Tibial nerve (tissue), 4 donors: ENCODE results near the gene ITCH. TPM values are rescaled to one million over a fixed set of nuclear protein-coding genes. Genes with fewer than 3 reads are reported as not detected.
A peak's percentile ranks its signal among the peaks of the same experiment; 100 is the strongest.

ENCODE experiments used
- DNase-seq, 2 donors: peaks; one replicate each; pipeline ENCODE4 v3.0.0-alpha.2; 2019; ENCODE audit warnings: low spot score in 2 of 2
- H3K27ac ChIP-seq, 4 donors: fragments of 200-600 bp; sonication (generic) in 3 of 4; one replicate each; pipeline ENCODE4 v1.5.1; 2017 to 2019; ENCODE audit warnings: mild to moderate bottlenecking in 1 of 4
- H3K27me3 ChIP-seq, 2 donors: fragments of 200-600 bp; sonication (generic) in 1 of 2; one replicate each; pipeline versions ENCODE4 v1.5.1 to v1.6.0; 2017 to 2019
- H3K36me3 ChIP-seq, 3 donors: fragments of 200-600 bp; sonication (generic); one replicate each; pipeline ENCODE4 v1.5.1; 2018 to 2019
- H3K4me1 ChIP-seq, 4 donors: fragments of 200-600 bp; sonication (generic) in 3 of 4; one replicate each; pipeline ENCODE4 v1.5.1; 2017 to 2019
- H3K4me3 ChIP-seq, 4 donors: fragments of 200-600 bp; sonication (generic) in 3 of 4; one replicate each; pipeline ENCODE4 v1.5.1; 2017 to 2019; ENCODE audit warnings: mild to moderate bottlenecking in 1 of 4, moderate library complexity in 1 of 4
- H3K9me3 ChIP-seq, 4 donors: fragments of 200-600 bp; sonication (generic) in 3 of 4; one replicate each; pipeline ENCODE4 v1.5.1; 2017 to 2019
- CTCF ChIP-seq, 5 experiments: fragments of 200-600 bp in 3 of 5; fragments of 450-650 bp in 2 of 5; sonication (generic) in 3 of 5; IDR thresholded peaks; one replicate each; pipeline ENCODE4 v1.5.1; 2016 to 2019; ENCODE audit warnings: antibody characterized with exemption in 5 of 5, mild to moderate bottlenecking in 3 of 5, moderate library complexity in 2 of 5
- EP300 ChIP-seq, 2 donors: sonication (generic); formaldehyde crosslinking; IDR thresholded peaks; one replicate each; pipeline ENCODE4 v1.6.1; 2017; ENCODE audit warnings: antibody characterized with exemption in 2 of 2, mild to moderate bottlenecking in 1 of 2
- POLR2A ChIP-seq, 2 donors: fragments of 450-650 bp; IDR thresholded peaks; one replicate each; pipeline ENCODE4 v1.6.1; 2017; ENCODE audit warnings: antibody characterized with exemption in 2 of 2, mild to moderate bottlenecking in 2 of 2, moderate library complexity in 2 of 2
- WGBS, 2 donors: methylation state at CpG; one replicate each; pipeline ENCODE4 v1.1.5; 2018; 5-methylcytosine and 5-hydroxymethylcytosine counted together
- total RNA-seq, 4 donors: library from RNA; depleted of rRNA; stranded (reverse); fragments of >200 nt; gene quantifications; one replicate each; pipeline ENCODE4 v1.1.0, GENCODE V29; 2016

The ITCH gene
- total RNA-seq, 4 donors from 2014 or later = 48.4 to 85.4 (median 62.8) TPM

DNA sequence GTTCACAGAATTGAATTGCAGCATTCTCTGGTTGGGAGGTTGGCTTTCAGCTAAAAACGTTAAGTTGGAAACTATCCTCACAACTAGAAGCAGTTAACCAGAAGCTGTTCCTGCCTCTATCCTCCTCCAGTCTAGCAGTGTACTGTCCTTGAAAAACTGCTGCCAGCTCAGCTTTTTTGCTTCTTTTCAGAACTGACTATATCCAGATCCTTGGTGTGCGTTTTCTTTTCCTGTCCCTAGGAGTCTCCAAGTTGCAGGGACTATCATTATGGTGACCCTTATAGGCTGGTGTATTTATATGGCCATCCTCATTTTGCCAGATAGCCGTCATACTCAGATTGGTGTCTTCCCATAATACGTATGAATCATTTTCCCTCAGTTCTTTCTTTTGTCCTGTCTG, 5.5 kb downstream of the ITCH start:
- no peak overlapping the region for H3K4me3 ChIP-seq
- no peaks in the 10 kb centered on the region for H3K9me3 ChIP-seq
- 49 to 53% methylated on average over 4 of the region's 4 CpGs for WGBS, 2 donors
- H3K36me3 ChIP-seq = peaks cover 0 to 40% (median 10%) of the 10 kb centered on the region in 3 donors
- no peaks in the 10 kb centered on the region for H3K27me3 ChIP-seq
- H3K4me1 ChIP-seq = peaks cover 0 to 54% (median 28%) of the 10 kb centered on the region in 4 donors
- TF ChIP-seq POLR2A (IDR thresholded peaks at IDR 0.05) (no peak), CTCF (IDR thresholded peaks at IDR 0.05) (no peak), EP300 (IDR thresholded peaks at IDR 0.05) (no peak)
- DNase-seq = no peak
- peak overlapping the region in 1 of 4 donors; percentile 33 for H3K27ac ChIP-seq

GRCh38 chr20:34369265-34369664, 6.2 kb downstream of the ITCH start:
- Histone ChIP-seq H3K4me1 (peaks cover 0 to 53% (median 28%) of the 10 kb centered on the region in 4 donors), H3K27me3 (no peaks in the 10 kb centered on the region), H3K27ac (no peak overlapping the region), H3K4me3 (no peak overlapping the region), H3K36me3 (peaks cover 0 to 44% (median 10%) of the 10 kb centered on the region in 3 donors), H3K9me3 (no peaks in the 10 kb centered on the region)
- DNase-seq = no peak
- WGBS, 2 donors = 84 to 94% methylated on average over 3 of the region's 3 CpGs
- TF ChIP-seq EP300 (IDR thresholded peaks at IDR 0.05) (no peak), CTCF (IDR thresholded peaks at IDR 0.05) (no peak), POLR2A (IDR thresholded peaks at IDR 0.05) (no peak)

- Histone ChIP-seq H3K9me3 (no peaks in the 10 kb centered on the region), H3K4me3 (no peak overlapping the region), H3K4me1 (peaks cover 0 to 45% (median 22%) of the 10 kb centered on the region in 4 donors), H3K27ac (no peak overlapping the region), H3K36me3 (peaks cover 0 to 52% (median 10%) of the 10 kb centered on the region in 3 donors), H3K27me3 (no peaks in the 10 kb centered on the region)
- no peak for TF ChIP-seq POLR2A (IDR thresholded peaks at IDR 0.05)
- no peak for TF ChIP-seq CTCF (IDR thresholded peaks at IDR 0.05)
- TF ChIP-seq EP300 (IDR thresholded peaks at IDR 0.05) = no peak
- 94 to 95% methylated on average over 6 of the region's 6 CpGs for WGBS, 2 donors
- DNase-seq = no peak
Measured at GRCh38 chr20:34370062-34370461, 7.0 kb downstream of the ITCH start.

- peaks cover 0 to 55% (median 10%) of the 10 kb centered on the region in 3 donors for H3K36me3 ChIP-seq
- no peak for TF ChIP-seq POLR2A (IDR thresholded peaks at IDR 0.05)
- no peak for TF ChIP-seq EP300 (IDR thresholded peaks at IDR 0.05)
- no peak for TF ChIP-seq CTCF (IDR thresholded peaks at IDR 0.05)
- 81 to 85% methylated on average over 4 of the region's 4 CpGs for WGBS, 2 donors
- no peaks in the 10 kb centered on the region for H3K9me3 ChIP-seq
- H3K27me3 ChIP-seq = no peaks in the 10 kb centered on the region
- no peak overlapping the region for H3K27ac ChIP-seq
- no peak overlapping the region for H3K4me3 ChIP-seq
- no peak for DNase-seq
- peaks cover 0 to 29% (median 13%) of the 10 kb centered on the region in 4 donors for H3K4me1 ChIP-seq
Measured at GRCh38 chr20:34373445-34373844, 10.4 kb downstream of the ITCH start.

- Histone ChIP-seq H3K4me3 (no peak overlapping the region), H3K36me3 (peaks cover 0 to 51% (median 6%) of the 10 kb centered on the region in 3 donors), H3K27ac (no peak overlapping the region), H3K9me3 (no peaks in the 10 kb centered on the region), H3K27me3 (no peaks in the 10 kb centered on the region), H3K4me1 (peaks cover 0 to 25% (median 12%) of the 10 kb centered on the region in 4 donors)
- DNase-seq = no peak
- WGBS, 2 donors = 70 to 77% methylated on average over 1 of the region's 1 CpG
- TF ChIP-seq EP300 (IDR thresholded peaks at IDR 0.05) (no peak), CTCF (IDR thresholded peaks at IDR 0.05) (no peak), POLR2A (IDR thresholded peaks at IDR 0.05) (no peak)
Measured at GRCh38 chr20:34374209-34374760, 11.2 kb downstream of the ITCH start.
